SK-MEL-5 (cell line): Measurements from ENCODE around the gene ANHX. TPM values are rescaled to one million over a fixed set of nuclear protein-coding genes. Genes with fewer than 3 reads are reported as not detected.

Experiments used
- DNase-seq: peaks from one replicate; pipeline ENCODE4 v3.0.0-alpha.2; 2016; ENCODE audit warnings: low read depth, low spot score
- in situ Hi-C: cut with HindIII; loops from 2 replicates; pipeline ENCODE4 v1.10.0; 2016; ENCODE audit warnings: low sequenced_read_pairs, high pct_unique_total_duplicates, low pct_unique_long_range_greater_than_20kb
- small RNA-seq, 2 experiments: library from RNA; depleted of rRNA; stranded (forward); fragments of <200 nt; gene quantifications; one replicate each; pipeline ENCODE3, GENCODE V24; 2014
- total RNA-seq: library from RNA; depleted of rRNA; stranded (reverse); fragments of >200 nt; shearing (Covaris generic); gene quantifications from 2 replicates; pipeline ENCODE4 v1.2.3, GENCODE V29; 2014; rRNA removed

The ANHX gene
- total RNA-seq, 1 experiment from 2014 or later = not detected

GRCh38 chr12:133215724-133216123, 20.0 kb downstream of the ANHX start:
- DNase-seq = no peak
- in situ Hi-C loops = no loop called here

GRCh38 chr12:133206390-133206789, 29.3 kb downstream of the ANHX start:
- in situ Hi-C loops = no loop called here
- DNase-seq = no peak

GRCh38 chr12:133204264-133204603, 31.4 kb downstream of the ANHX start:
- DNase-seq = no peak
- in situ Hi-C loops = no loop called here

- in situ Hi-C loops = no loop called here
- no peak for DNase-seq
Measured at GRCh38 chr12:133203344-133204263, 32.1 kb downstream of the ANHX start.

GRCh38 chr12:133202493-133203343, 33.0 kb downstream of the ANHX start:
- no peak for DNase-seq
- in situ Hi-C loops = no loop called here

- no peak for DNase-seq
- in situ Hi-C loops = no loop called here
Measured at GRCh38 chr12:133201888-133202287, 33.8 kb downstream of the ANHX start.

- DNase-seq = no peak
- in situ Hi-C loops = no loop called here
Measured at GRCh38 chr12:133192847-133193246, 42.8 kb downstream of the ANHX start.

- in situ Hi-C loops = no loop called here
- DNase-seq = no peak
Measured at GRCh38 chr12:133190176-133190575, 45.5 kb downstream of the ANHX start.

GRCh38 chr12:133181238-133181959, 54.3 kb downstream of the ANHX start, which contains the start of gene ZNF268:
ZNF268 (plus strand) TSS chr12:133181495; CDS start chr12:133181998, 503 bp downstream.
- in situ Hi-C loops = no loop called here

GRCh38 chr12:133180669-133181068, 55.0 kb downstream of the ANHX start:
- in situ Hi-C loops = no loop called here
- no peak for DNase-seq

More at GRCh38 chr12:133181238-133181959, 54.3 kb downstream of the ANHX start, which contains the start of gene ZNF268:
- DNase-seq = peak; percentile 95

GRCh38 chr12:133174901-133175300, 60.8 kb downstream of the ANHX start:
- DNase-seq = no peak
- in situ Hi-C loops = no loop called here

GRCh38 chr12:133172491-133172890, 63.2 kb downstream of the ANHX start:
- in situ Hi-C loops = no loop called here
- DNase-seq = no peak

Small RNA genes within 50 kb of the gene (small RNA-seq; reads per million reads assigned to genes)
- gene RF00019 (0 reads per million in 2 experiments), gene RNU6-717P (0 reads per million in 2 experiments)

Other genes starting within 250 kb of the ANHX start
- gene ZNF26, start 249.5 kb downstream of the ANHX start, total RNA-seq = 9.7 and 12.9 TPM in 2 replicates
- gene ZNF84, start 198.4 kb downstream of the ANHX start, total RNA-seq = 22.0 and 27.2 TPM in 2 replicates
- gene ZNF140, start 155.0 kb downstream of the ANHX start, total RNA-seq = 21.5 and 24.8 TPM in 2 replicates
- gene ZNF891, start 105.6 kb downstream of the ANHX start, total RNA-seq = 1.3 and 1.4 TPM in 2 replicates
- 3.5 and 4.0 TPM in 2 replicates for gene ZNF10, start 105.2 kb downstream of the ANHX start, total RNA-seq
- 34.0 and 35.5 TPM in 2 replicates for gene ZNF268, start 54.4 kb downstream of the ANHX start, total RNA-seq